Body of pancreas (tissue), 4 donors: ENCODE results near the gene COL9A3.

ENCODE experiments used
- POLR2A ChIP-seq, 3 donors: fragments of 450-650 bp; IDR thresholded peaks; one replicate each; pipeline ENCODE4 v1.6.1; 2016; ENCODE audit warnings: antibody characterized with exemption in 3 of 3, mild to moderate bottlenecking in 2 of 3
- TF ChIP-seq, protein P1 (sequence below), 7 experiments: fragments of 450-650 bp in 4 of 7; fragments of 200-600 bp in 3 of 7; sonication (generic) in 3 of 7; IDR thresholded peaks; one replicate each; pipeline ENCODE4 v1.5.1; 2016 to 2019; ENCODE audit warnings: antibody characterized with exemption in 7 of 7

DNA sequence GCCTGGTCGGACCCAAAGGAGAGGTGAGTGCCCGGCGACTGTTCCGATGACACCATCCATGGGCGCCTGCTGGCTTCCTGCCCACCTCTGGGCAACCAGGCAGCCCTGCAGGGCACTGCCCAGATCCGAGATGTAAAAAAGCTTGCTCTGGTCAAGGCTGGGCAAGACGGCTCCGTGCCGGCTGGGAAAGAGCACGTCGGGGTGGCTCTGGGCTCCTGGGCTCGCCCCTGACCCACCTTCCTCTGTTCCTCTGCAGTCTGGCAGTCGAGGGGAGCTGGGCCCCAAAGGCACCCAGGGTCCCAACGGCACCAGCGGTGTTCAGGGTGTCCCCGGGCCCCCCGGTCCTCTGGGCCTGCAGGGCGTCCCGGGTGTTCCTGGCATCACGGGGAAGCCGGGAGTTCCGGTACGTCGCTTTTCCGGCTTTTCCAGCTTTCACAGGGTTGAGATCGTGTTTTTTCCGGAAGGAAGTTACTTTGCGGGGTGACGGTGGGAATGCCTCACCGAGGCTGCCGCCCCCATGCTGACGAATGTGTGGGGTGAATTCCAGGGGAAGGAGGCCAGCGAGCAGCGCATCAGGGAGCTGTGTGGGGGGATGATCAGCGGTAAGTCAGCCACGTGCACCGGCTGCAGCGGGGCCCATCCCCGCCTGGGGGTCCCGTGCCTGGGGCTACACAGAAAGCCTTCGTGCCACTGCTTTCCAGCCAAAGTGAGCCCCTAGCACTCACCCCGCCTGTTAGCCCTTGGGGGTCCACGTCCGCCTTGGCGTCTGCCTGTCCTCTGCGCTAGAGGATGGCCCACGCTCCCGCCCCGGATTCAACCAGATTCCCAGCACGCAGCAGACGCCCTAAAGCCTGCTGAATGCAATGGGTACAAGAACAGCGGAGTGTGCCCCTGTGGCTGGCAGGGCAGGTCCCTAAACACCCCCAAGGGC lies 19.3 kb downstream of the COL9A3 start:
- TF ChIP-seq, protein P1, sequence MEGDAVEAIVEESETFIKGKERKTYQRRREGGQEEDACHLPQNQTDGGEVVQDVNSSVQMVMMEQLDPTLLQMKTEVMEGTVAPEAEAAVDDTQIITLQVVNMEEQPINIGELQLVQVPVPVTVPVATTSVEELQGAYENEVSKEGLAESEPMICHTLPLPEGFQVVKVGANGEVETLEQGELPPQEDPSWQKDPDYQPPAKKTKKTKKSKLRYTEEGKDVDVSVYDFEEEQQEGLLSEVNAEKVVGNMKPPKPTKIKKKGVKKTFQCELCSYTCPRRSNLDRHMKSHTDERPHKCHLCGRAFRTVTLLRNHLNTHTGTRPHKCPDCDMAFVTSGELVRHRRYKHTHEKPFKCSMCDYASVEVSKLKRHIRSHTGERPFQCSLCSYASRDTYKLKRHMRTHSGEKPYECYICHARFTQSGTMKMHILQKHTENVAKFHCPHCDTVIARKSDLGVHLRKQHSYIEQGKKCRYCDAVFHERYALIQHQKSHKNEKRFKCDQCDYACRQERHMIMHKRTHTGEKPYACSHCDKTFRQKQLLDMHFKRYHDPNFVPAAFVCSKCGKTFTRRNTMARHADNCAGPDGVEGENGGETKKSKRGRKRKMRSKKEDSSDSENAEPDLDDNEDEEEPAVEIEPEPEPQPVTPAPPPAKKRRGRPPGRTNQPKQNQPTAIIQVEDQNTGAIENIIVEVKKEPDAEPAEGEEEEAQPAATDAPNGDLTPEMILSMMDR (IDR thresholded peaks at IDR 0.05) = no peak
- TF ChIP-seq POLR2A (IDR thresholded peaks at IDR 0.05) = no peak
